GM19043 (cell line): ENCODE results near the gene TCERG1.
"Not testable (repeated sequence)": the region's sequence is repeated elsewhere in the genome, so short reads cannot be mapped to it uniquely, and the experiment has no call there.

Experiments used
- ATAC-seq: cut with Tn5 transposase; IDR thresholded peaks from one replicate; pipeline ENCODE4 v1.9.1; 2021; ENCODE audit warnings: low read depth; ENCODE audit not compliant: unreplicated experiment

The TCERG1 gene

DNA sequence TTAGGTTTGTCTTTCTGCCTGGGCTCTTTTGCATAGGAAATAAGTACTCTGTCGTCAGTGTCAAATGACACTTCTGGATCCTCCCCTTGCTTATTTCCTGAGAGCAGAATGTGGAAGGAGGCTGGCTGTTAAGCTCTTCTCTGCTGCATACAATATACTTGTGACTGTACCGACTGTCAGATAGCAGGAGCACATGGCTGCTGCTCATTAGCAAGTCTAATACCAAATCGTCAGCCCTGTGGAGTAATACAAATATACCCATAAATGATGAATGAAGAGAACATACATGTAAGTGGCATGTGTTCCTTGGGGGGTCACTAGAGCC lies 69.0 kb downstream of the TCERG1 start, which contains the start of gene GPR151:
Gene GPR151 (minus strand): TSS at position 40 of the 325 bp plus-strand sequence. CDS start 77 bp downstream, outside the sequence.
- no peak for ATAC-seq

DNA sequence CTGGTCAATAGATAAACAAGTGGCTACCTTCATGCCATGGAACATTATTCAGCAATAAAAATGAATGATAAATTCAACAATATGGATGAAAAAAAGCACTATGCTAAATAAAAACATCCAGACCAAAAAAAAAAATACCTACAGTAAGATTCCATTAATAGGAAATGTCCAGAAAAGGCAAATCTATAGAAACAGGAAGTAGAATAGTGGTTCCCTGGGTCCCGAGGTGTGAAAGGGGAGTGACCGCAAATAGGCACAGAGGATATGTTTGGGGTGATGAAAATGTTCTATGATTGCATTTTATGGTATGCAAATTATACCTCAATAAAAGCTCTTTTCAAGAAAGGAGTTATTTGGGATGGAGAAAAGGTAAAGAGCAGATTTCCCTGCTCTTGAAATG lies 72.4 kb downstream of the TCERG1 start:
- ATAC-seq: no peak

DNA sequence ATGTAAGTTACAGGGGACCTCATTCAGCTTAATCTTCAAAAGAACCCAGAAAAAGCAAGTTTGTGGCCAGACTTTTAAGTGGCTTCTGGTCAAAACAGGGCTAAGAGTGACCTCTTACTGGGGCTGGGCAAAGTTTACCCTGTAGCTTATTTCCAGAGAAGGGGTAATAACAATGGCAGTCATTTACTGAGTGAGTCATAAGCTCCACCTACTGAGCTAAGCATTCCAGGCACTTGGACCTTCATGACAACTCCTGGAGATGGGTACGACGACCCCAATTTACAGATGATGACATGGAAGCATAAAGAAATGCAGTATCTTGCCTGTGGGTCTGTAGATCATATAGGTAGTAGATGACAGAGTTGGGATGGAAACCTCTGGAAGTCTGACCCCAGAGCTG lies 73.6 kb downstream of the TCERG1 start:
- no peak for ATAC-seq

DNA sequence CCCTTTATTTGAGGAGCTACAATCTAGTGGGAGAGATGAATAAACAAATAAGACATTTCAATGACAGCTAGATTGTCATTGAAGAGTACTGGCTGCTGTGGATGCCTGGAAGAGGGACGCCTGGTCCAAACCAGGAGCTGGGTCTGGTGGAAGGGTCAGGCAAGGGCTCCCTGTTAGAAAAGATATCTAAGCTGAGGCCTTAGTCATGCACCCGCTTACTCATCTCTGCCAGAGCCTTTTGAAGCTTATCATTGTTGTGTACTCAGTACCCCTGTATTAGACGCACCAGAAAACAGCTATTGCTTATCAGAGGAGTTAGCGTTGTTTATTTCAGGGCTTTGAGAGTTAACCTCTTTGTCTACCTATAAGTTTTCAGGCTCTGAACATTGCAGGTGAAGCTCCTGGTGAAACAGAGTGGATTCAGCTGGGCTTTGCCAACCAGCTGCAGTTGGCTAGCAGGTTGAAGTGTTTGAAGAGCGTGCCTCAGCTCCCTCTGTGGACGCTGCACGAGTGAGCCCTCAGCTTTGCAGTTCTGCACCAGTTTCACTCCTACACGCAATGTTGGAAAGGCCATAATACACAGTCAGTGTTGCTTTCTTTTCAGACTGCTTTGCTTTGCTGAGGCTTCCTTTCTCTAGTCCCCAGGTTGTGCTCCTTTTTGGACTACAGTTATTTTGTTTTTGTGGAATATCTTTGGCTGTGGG lies 74.4 kb downstream of the TCERG1 start:
- no peak for ATAC-seq

DNA sequence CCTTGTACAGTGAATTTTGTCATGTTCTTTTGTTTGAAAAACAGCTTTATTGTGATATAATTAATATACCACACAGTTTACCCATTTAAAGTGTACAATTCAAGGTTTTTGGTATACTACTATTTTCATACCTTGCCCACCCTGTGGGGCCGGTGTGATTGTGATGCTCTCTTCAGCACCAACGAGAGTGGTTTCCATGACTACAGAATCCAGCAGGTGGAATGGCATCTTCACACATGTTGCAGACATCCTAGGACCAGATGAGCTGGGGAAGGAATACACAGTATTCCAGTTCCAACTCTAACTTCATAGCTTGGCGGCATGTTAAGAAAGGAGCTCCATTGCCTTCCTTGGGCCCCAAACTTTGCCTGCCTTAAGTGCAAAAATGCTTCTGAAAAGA lies 76.6 kb downstream of the TCERG1 start:
- ATAC-seq: no peak

DNA sequence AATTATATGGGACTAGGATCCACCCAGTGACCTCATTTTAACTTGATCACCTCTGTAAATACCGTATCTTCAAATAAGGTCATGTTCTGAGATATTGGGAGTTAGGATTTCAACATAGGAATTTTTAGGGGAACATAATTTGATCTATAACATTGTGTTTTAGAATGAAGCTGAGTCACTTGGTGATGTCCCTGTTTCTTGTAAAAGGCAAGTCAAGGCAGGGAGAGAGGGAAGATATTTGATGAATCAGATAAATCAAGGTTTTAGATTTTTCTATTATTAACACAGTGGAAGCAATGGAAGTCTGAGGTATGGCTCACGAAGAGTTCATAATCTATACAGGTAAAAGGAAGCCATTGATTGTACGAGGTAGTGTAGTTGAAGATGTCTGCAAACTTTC lies 80.7 kb downstream of the TCERG1 start:
- no peak for ATAC-seq

DNA sequence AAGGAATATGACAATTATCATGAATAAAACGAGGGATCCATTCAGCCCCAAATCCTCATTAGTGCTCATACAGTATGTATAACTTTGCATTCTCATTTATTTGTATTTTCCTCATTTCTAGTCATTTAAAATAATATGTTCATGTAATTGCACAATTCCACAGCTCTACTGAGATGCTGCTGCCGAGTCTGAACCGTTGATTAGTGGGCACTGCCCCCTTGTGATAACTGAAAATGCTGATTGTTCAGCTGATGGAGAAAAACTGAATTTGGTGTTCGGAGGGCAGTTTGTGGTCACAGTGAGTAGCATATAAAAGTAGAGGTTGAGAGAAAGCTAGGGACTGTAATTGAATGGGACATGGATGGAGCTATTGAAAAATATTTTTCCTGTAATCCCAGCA lies 81.1 kb downstream of the TCERG1 start:
- no peak for ATAC-seq

DNA sequence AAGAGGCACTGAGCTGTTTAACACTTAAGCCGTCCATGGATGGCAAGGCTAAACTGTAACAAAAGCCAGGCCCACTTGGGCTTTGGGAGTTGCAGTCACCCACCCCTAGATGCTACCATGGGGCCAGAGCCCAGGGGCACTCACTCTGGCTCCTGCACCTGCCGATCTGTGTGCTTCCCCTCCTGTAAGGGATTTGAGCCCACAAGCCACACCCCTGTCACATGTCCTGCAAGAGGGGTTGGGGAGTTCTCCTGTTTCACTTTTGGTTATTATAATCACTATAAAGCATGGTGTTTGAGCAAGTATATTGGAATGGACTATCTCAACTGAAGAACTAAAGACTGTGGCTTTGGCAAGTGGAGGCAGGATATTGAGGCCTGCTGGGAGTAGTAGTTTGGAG lies 82.9 kb downstream of the TCERG1 start:
- ATAC-seq: no peak

DNA sequence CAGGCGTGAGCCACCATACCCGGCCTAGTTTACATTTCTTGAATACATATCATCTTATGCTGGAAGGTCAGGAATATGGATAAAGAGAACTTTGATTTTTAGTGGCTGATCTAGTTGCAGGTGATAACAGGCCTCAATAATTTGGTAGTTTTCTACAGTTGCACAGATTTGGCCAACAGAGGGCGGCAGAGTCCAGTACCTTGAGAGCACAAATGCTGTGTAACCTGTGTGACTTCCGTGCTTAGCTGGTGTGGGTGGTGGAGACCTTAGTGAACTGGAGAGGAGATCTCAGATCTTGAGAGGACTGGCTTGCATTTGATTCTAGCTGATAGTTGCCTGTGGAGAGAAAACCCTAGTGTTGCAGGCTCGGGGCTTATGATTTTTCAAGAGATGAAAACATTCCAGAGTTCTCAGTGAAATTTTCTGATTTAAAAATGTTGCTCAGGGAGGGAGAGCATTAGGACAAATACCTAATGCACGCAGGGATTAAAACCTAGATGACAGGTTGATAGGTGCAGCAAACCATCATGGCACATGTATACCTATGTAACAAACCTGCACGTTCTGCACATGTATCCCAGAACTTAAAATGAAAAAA lies 86.2 kb downstream of the TCERG1 start:
- ATAC-seq: peak; percentile 94

DNA sequence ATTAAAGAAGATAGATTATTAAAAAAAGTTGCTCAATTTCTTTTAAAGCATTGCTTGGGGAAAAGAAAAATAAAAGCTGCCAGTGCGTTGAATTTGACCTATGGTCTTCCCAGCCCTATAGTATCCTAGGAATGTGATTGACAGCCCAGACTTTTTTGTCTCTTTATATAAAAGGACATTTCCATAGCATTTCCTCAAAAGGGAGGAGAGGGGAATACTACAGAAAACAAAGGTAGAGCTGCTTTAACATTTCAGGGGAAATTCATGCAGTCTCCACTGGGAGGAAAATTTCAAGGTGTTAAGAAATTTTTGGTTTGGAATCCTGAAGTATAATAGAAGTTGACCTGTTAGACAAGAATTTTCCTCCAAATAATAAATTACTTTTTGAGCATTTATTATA lies 86.7 kb downstream of the TCERG1 start:
- ATAC-seq: no peak

DNA sequence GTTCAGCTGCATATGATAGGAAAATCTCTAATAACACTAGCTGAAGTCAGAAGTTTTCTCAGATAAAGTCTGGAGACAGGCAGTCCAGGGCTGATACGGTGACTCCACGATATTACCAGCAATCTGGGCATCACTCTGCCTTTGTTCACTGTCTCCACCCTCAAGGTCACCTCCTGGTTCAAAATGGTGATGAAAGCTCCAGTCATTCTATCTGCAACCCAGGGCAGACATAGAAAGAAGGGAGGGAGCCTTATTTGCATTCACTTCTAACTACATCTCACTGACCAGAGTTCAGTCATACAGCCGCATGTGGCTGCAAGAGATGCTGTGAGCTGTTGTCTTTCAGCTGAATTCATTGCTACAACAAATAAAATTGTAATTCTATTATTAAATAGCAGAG lies 91.3 kb downstream of the TCERG1 start:
- ATAC-seq: no peak

DNA sequence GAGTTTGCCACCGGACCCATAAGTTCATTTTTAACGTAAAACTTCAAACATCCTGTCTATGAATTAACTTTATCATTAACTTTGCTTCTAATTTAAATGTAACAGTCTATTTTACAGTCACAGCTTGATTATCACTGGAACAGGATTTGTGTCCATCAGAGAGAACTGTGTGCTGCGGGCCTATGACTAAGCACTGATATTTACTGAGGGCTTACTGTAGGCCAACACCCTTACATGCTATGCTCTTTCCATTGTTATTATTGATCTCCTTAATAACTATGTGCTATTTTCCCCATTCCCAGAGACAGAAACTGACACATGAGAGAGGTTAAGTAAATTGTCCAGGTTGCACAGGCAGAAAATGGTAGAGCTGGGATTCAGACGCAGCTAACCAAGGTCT lies 92.8 kb downstream of the TCERG1 start:
- no peak for ATAC-seq

DNA sequence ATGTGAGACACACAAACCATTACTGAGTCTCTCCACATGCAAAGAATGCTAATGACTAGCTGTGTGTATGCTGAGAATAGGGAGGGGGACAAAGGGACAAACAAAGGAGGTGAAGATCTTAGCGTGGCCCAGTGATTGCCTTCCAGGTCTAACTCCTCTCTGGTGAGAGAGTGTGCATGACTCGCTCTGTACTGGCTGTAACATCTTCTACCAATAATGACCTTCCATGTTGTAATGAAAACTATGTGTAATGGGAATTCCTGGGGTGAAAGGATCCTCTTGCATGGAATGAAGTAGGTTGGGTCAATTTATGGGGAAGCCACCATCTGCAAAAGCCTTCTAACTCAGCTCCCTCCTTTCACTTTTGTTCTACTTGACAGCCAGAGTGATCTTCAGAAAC lies 93.3 kb downstream of the TCERG1 start:
- ATAC-seq: no peak

DNA sequence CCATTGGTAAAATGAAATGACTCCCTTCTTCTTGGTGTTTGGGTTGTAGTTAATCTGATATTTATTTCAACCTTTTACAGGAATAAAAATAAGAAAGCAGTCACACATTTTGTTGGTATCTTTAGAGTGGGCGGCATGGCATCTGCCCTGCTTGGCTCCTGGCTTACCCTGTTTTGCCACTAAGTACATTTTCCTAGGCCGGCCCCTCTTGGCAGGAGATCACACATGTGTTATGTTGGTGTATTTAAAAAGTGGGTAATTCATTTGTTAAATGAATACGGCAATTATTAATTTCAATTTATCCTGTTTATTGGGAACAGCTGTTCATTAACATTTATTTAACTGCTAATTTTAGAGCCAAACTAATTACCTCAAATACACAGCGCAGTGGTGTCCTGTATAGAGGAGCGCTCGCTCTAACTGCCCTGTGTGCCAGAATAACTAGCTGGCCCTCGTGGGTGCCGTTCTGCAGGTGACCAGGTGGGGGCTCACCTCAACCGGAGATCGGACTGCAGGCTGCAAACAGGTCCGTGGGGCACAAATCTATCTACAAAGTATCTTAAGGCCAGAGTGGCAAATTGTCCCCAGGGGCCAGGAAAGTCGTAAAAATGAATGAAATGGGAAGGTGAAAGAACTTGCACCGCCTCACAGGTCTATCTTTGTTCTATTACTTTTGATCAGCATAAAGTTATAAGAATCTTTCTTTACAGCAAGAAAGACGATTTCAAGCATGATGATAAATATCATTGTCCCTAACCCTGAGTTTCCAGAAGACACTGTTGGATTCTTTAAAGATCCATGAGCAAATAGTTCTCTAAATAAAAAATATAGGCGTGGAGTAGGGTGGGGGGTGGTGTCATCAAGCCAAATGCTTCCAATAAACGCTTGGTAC lies 95.1 kb downstream of the TCERG1 start:
- peak; percentile 94 for ATAC-seq

DNA sequence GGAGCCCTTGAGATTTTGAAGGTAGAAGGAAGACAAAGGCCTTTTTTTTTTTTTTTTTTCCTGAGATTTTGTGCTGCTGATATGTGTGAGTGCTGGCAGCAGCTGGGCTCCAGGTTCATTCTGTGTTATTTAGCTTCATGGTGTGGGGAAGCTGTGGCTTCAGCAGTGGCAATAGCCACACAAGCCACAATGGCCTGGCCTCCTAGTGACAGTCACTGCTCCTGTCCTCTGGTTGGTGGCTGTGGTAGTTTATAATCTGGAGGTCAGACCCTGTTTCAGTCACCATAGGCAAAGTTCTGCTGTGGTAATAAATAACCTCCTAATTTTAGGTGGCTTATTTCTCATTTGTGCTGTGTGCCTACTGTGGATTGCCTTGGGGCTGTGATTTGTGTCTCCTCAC lies 97.1 kb downstream of the TCERG1 start:
- ATAC-seq: no peak

DNA sequence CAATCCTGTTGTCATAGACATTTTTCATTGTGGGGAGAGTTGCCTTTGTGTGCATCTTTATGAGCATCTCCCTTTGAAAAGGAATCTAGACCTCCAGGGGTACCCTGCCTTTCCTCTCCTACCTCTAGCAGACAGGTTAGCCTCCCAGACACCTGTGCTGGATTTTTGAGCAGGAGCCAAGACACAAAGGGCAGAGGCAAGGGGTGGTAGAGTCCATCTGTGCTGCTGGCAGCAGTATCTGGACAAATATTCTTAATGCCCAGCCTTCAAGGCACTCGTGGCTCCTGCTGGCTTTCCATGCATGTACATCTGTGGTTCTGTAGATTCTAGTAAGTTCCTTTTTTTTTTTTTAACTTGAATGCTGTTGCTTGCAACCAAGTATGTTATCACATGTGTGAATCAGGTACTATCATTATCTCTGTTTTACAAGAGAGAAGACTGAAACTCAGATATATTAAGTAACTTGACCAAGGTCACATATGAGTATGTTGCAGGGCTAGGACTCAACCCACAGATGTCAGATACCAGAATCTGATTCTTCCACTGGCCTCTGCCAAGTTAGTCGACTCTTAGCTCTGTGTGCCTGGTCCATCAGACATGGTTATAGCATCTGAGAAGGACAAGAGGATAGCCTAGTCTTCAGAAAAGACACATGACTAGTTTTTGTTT lies 101.8 kb downstream of the TCERG1 start:
- no peak for ATAC-seq

DNA sequence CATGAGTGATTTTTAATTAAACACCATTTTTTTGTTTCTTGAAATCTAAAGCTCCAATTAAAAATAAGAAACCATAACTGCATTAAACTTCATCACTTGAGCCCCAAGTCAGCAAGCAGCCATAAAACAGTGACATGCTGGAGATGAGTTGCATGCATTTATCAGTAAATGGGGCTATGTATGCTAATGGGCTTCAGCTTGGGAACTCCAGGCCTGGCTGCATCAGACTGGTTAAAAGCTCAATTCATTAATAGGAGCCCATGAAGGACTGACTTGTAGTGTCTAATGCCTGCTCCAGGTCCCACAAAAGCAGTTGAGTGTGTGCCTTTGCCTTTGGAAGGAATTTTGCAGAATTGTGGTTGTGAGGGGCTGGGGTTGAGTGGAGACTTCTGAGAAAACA lies 102.5 kb downstream of the TCERG1 start:
- ATAC-seq: no peak

DNA sequence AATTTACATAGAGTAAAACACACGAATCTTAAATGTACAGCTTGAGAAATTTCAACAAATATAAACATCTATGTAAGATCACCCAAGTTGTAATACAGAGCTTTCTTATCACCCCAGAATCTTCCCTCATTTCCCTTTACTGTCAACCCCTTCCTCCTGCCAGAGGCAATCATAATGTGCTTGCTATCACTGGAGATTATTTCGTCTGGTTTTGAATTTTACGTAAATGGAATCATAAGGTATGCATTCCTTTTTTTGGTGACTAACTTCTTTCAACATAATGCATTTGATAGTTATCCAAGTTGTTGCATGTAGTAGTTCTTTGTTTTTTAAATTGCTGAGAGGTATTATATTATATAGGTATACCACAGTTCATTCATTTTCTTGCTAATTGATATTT lies 106.3 kb downstream of the TCERG1 start:
- ATAC-seq: no peak

DNA sequence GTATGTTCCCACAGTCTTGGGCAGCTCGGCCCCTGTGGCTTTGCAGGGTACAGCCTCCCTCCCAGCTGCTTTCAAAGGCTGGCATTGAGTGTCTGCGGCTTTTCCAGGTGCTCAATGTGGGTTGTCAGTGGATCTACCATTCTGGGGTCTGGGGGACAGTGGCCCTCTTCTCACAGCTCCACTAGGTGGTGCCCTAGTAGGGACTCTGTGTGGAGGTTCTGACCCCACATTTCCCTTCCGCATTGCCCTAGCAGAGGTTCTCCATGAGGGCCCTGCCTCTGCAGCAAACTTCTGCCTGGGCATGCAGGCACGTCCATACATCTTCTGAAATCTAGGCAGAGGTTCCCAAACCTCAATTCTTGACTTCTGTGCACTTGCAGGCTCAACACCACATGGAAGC lies 109.8 kb downstream of the TCERG1 start:
- ATAC-seq: not testable (repeated sequence)

DNA sequence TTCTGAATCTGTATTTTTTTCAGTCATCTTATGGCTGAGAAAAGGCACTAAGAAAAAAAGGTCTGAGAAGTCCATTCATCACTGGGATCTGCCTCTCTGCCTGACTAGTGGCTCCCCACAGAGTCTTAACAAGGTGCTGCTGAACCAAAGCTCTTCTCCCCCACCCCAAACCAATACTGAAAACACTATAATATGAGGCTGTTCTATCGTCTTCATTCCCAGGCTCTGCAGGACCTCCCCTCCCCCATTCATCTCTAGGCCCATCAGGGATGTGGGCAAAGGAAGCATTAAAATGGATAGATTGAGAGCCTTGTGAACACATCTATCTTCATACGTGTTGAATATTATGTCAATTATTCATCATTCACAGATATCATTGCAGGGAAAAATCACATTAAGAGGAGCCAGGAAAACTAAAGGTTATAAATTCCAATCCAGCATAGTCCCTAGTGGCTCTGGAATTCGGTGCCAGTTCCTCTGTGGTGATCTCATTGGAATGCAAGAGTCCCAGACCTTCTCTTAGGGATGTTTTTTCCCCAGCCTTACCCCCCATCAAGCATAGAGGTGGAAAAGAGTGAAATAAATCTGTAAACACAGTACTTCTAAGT lies 113.2 kb downstream of the TCERG1 start:
- ATAC-seq: no peak
